ENCODE data around the gene ADAR.
"Not testable (repeated sequence)": the region's sequence is repeated elsewhere in the genome, so short reads cannot be mapped to it uniquely, and the experiment has no call there.

GRCh38 chr1:154644724-154645123, 36.7 kb upstream of the ADAR start:
- TF ChIP-seq POLR2A (IDR thresholded peaks at IDR 0.05); CTCF (IDR thresholded peaks at IDR 0.05 in 8 of 11, conservative IDR thresholded peaks at IDR 0.05 in 3 of 11); POLR2AphosphoS5 (IDR thresholded peaks at IDR 0.05): not testable (repeated sequence)

Data from spleen (tissue), 7 donors.